K562 (cell line): ENCODE measurements around the gene ANXA4. TPM values are rescaled to one million over a fixed set of nuclear protein-coding genes. Genes with fewer than 3 reads are reported as not detected.
A peak's percentile ranks its signal among the peaks of the same experiment; 100 is the strongest.

Experiments used
- AFF1 ChIP-seq, 2 experiments: fragments of 450-650 bp; IDR thresholded peaks; 2 replicates each; pipeline ENCODE4 v1.6.1; 2018; ENCODE audit warnings: mild to moderate bottlenecking in 2 of 2, low read depth in 1 of 2; ENCODE audit not compliant: partially characterized antibody in 2 of 2
- CBFA2T3 ChIP-seq: fragments of 450-650 bp; IDR thresholded peaks from 2 replicates; pipeline ENCODE4 v1.6.1; 2017
- CHD7 ChIP-seq: fragments of 200-600 bp; sonication (generic); IDR thresholded peaks from one replicate; pipeline ENCODE4 v1.6.1; 2012; ENCODE audit warnings: mild to moderate bottlenecking, low read depth, low read length, inconsistent platforms
- FOS ChIP-seq: IDR thresholded peaks from 3 replicates; pipeline ENCODE4 v1.6.1; 2011; ENCODE audit not compliant: insufficient read length; ENCODE audit errors: extremely low read depth
- HOXB6 ChIP-seq: fragments of 250-450 bp; sonication (Bioruptor Pico); IDR thresholded peaks from 2 replicates; pipeline ENCODE4 v1.5.1; 2022; ENCODE audit warnings: mild to moderate bottlenecking, borderline replicate concordance
- NCOA1 ChIP-seq: fragments of 450-650 bp; IDR thresholded peaks from 2 replicates; pipeline ENCODE4 v1.6.1; 2016; ENCODE audit warnings: low read depth
- SRSF7 ChIP-seq: fragments of 200-400 bp; formaldehyde crosslinking; optimal IDR thresholded peaks from 2 replicates; pipeline ENCODE3; 2017; ENCODE audit warnings: mild to moderate bottlenecking, low read depth, low read length
- STAT5B ChIP-seq: fragments of 250-450 bp; sonication (Bioruptor Pico); IDR thresholded peaks from 2 replicates; pipeline ENCODE4 v1.8.0; 2021; ENCODE audit warnings: mild to moderate bottlenecking, inconsistent platforms
- USF1 ChIP-seq: sonication (generic); formaldehyde crosslinking; IDR thresholded peaks from 2 replicates; pipeline ENCODE4 v1.9.0; 2022; ENCODE audit warnings: mild to moderate bottlenecking, missing genetic modification reagents
- ZFP91 ChIP-seq: sonication (generic); formaldehyde crosslinking; IDR thresholded peaks from 2 replicates; pipeline ENCODE4 v1.8.0; 2022; ENCODE audit warnings: mild to moderate bottlenecking, missing genetic modification reagents
- polyA plus RNA-seq, 8 experiments: library from polyadenylated mRNA; depleted of rRNA in 4 of 8; stranded (reverse) in 5 of 8; unstranded in 3 of 8; fragments of >200 nt; fragmentation: Nextera tagmentation in 2 of 8; fragmentation: Illumina TruSeq in 1 of 8; extraction: Ambion mirVana in 2 of 8; extraction: Trizol in 1 of 8; gene quantifications; 2 replicates each; pipeline versions ENCODE4 v1.2.1 to v1.2.3, GENCODE V29; 2011 to 2014; ENCODE audit warnings: inconsistent platforms in 1 of 8, missing spikeins in 1 of 8
- total RNA-seq, 7 experiments: library from RNA; depleted of rRNA in 6 of 7; stranded (reverse); fragments of >200 nt in 6 of 7; fragmentation: Illumina TruSeq in 2 of 7; extraction: Trizol in 2 of 7; gene quantifications; 2 replicates each; pipeline versions ENCODE4 v1.2.1 to v1.2.3, GENCODE V29; 2011 to 2021; ENCODE audit warnings: low replicate concordance in 1 of 7

Gene ANXA4
- total and polyA plus RNA-seq, 9 of the 15 experiments (the other 6 are each of a cell fraction or from before 2014, with no cell fraction given): 3.4 to 13.6 (median 11.6) TPM

GRCh38 chr2:69770193-69770702 lies 28.3 kb downstream of the ANXA4 start (continued):
- TF ChIP-seq CHD7 (no peak), SRSF7 (no peak), HOXB6 (CRISPR knock-in tag) (no peak), CBFA2T3 (no peak), USF1 (CRISPR knock-in tag) (peak; percentile 59), FOS (peak; percentile 61), NCOA1 (no peak), ZFP91 (CRISPR knock-in tag) (no peak), STAT5B (CRISPR knock-in tag) (no peak), AFF1 (IDR thresholded peaks at IDR 0.05; ENCODE audit: low read depth in 1 of 2, partially characterized antibody in 2 of 2) (peak in 1 of 2 experiments; percentile 68)
